B cell (primary cell): ENCODE data around the gene BCL7B. TPM values are rescaled to one million over a fixed set of nuclear protein-coding genes. Genes with fewer than 3 reads are reported as not detected.

Experiments used
- ATAC-seq: fragments of 200-7000 bp; cut with Tn5 transposase; one replicate; pipeline ENCODE4 v1.10.0; 2021; ENCODE audit warnings: low read depth, mild to moderate bottlenecking, moderate number of reproducible peaks, moderate library complexity
- CTCF ChIA-PET: fragments of 350-600 bp; sonication (Branson Sonifier 250); formaldehyde crosslinking; loops from one replicate; lab custom pipeline; 2021; ENCODE audit warnings: antibody characterized with exemption, inconsistent platforms; lab: Charles Lee
- POLR2A ChIA-PET: fragments of 350-600 bp; sonication (Branson Sonifier 250); formaldehyde crosslinking; loops from one replicate; lab custom pipeline; 2021; ENCODE audit warnings: antibody characterized with exemption; lab: Charles Lee
- DNase-seq: peaks from one replicate; pipeline ENCODE4 v3.0.0; 2013
- H2AFZ ChIP-seq: 2 replicates; pipeline ENCODE4 v1.6.1; 2012; ENCODE audit warnings: mild to moderate bottlenecking, low read depth, low read length; ENCODE audit not compliant: insufficient read depth, poor library complexity, severe bottlenecking
- H3K27ac ChIP-seq, 2 donors: 1 replicate in 1 of 2; 2 replicates in 1 of 2; pipeline ENCODE4 v1.5.1; 2012 to 2013; ENCODE audit warnings: low read length in 2 of 2, mild to moderate bottlenecking in 2 of 2, moderate library complexity in 1 of 2
- H3K27me3 ChIP-seq, 4 experiments: fragments of 200-600 bp in 1 of 4; sonication (generic) in 1 of 4; replicated peaks in 1 of 4; 1 replicate in 2 of 4; 2 replicates in 2 of 4; pipeline versions ENCODE4 v1.6.1 to v1.7.0; 2013 to 2016; ENCODE audit warnings: low read length in 3 of 4, mild to moderate bottlenecking in 2 of 4, mixed read lengths in 1 of 4, moderate library complexity in 1 of 4; ENCODE audit not compliant: insufficient read depth in 4 of 4, control insufficient read depth in 3 of 4; ENCODE audit errors: control extremely low read depth in 1 of 4
- H3K36me3 ChIP-seq, 2 experiments: replicated peaks in 1 of 2; 1 replicate in 1 of 2; 2 replicates in 1 of 2; pipeline versions ENCODE4 v1.6.1 to v1.7.1; 2013; ENCODE audit warnings: low read length in 1 of 2; ENCODE audit not compliant: insufficient read depth in 2 of 2, control insufficient read depth in 1 of 2; ENCODE audit errors: control extremely low read depth in 1 of 2, extremely low read depth in 1 of 2
- H3K4me1 ChIP-seq, 2 donors: fragments of 200-600 bp in 1 of 2; sonication (generic) in 1 of 2; 1 replicate in 1 of 2; 2 replicates in 1 of 2; pipeline versions ENCODE4 v1.5.1 to v1.6.1; 2013 to 2017; ENCODE audit warnings: low read length in 2 of 2; ENCODE audit not compliant: control insufficient read depth in 2 of 2, insufficient read depth in 2 of 2
- H3K4me2 ChIP-seq: replicated peaks from 2 replicates; pipeline ENCODE3; 2012; ENCODE audit warnings: mild to moderate bottlenecking, low read depth, low read length; ENCODE audit not compliant: poor library complexity, severe bottlenecking
- H3K4me3 ChIP-seq, 5 experiments: fragments of 200-600 bp in 1 of 5; sonication (generic) in 1 of 5; 1 replicate in 3 of 5; 2 replicates in 2 of 5; pipeline versions ENCODE4 v1.5.1 to v1.7.0; 2011 to 2016; ENCODE audit warnings: low read length in 4 of 5, mild to moderate bottlenecking in 4 of 5, low read depth in 2 of 5, control low read depth in 1 of 5, moderate library complexity in 1 of 5; ENCODE audit not compliant: insufficient read depth in 1 of 5; ENCODE audit errors: control extremely low read depth in 1 of 5, extremely low read depth in 1 of 5
- H3K79me2 ChIP-seq: fragments of 200-600 bp; sonication (generic); one replicate; pipeline ENCODE4 v1.6.0; 2016; ENCODE audit warnings: low read length; ENCODE audit not compliant: control insufficient read depth, insufficient read depth
- H3K9ac ChIP-seq: fragments of 200-600 bp; sonication (generic); 2 replicates; pipeline ENCODE4 v1.6.1; 2017; ENCODE audit warnings: mild to moderate bottlenecking, low read length, moderate library complexity
- H3K9me3 ChIP-seq, 3 donors: one replicate each; pipeline versions ENCODE4 v1.6.1 to v1.7.1; 2013; ENCODE audit warnings: low read length in 2 of 3; ENCODE audit not compliant: control insufficient read depth in 2 of 3, insufficient read depth in 1 of 3; ENCODE audit errors: control extremely low read depth in 1 of 3
- H4K20me1 ChIP-seq: 2 replicates; pipeline ENCODE4 v1.6.0; 2012; ENCODE audit warnings: mild to moderate bottlenecking, low read length; ENCODE audit not compliant: insufficient read depth, control insufficient read depth, poor library complexity, severe bottlenecking
- H3K27ac Mint-ChIP-seq: one replicate; pipeline ENCODE4 v1.8.0; 2021; ENCODE audit warnings: mixed read lengths
- H3K27me3 Mint-ChIP-seq: one replicate; pipeline ENCODE4 v1.8.0; 2021; ENCODE audit warnings: mixed read lengths
- H3K4me1 Mint-ChIP-seq: one replicate; pipeline ENCODE4 v1.8.0; 2021; ENCODE audit warnings: mixed read lengths
- H3K4me3 Mint-ChIP-seq: one replicate; pipeline ENCODE4 v1.8.0; 2021; ENCODE audit warnings: mixed read lengths
- H3K9me3 Mint-ChIP-seq: one replicate; pipeline ENCODE4 v1.8.0; 2022; ENCODE audit warnings: mixed read lengths; ENCODE audit not compliant: insufficient read depth
- CTCF ChIP-seq: fragments of 200-600 bp; IDR thresholded peaks from one replicate; pipeline ENCODE4 v1.8.0; 2022; ENCODE audit warnings: antibody characterized with exemption, mild to moderate bottlenecking
- EZH2 ChIP-seq: IDR thresholded peaks from 2 replicates; pipeline ENCODE4 v1.6.1; 2012; ENCODE audit warnings: borderline replicate concordance, low read depth, mild to moderate bottlenecking, moderate library complexity, low read length; ENCODE audit not compliant: insufficient read depth, poor library complexity, severe bottlenecking
- WGBS: methylation state at CpG from one replicate; pipeline ENCODE4 v1.1.5; 2013; ENCODE audit warnings: missing lambda C conversion rate; ENCODE audit not compliant: insufficient coverage; 5-methylcytosine and 5-hydroxymethylcytosine counted together
- intact Hi-C: fragments of 100-400 bp; cut with micrococcal nuclease; formaldehyde crosslinking; loops from one replicate; pipeline ENCODE4 v1.10.0; 2022
- polyA plus RNA-seq: library from polyadenylated mRNA; depleted of rRNA; stranded (reverse); fragments of >200 nt; gene quantifications from 2 replicates; pipeline ENCODE4 v1.2.3, GENCODE V29; 2012
- total RNA-seq, 2 donors: library from RNA; stranded (reverse); fragments of 120-200 nt in 1 of 2; gene quantifications; 1 replicate in 1 of 2; 2 replicates in 1 of 2; pipeline versions ENCODE4 v1.2.3 to v1.2.4, GENCODE V29; 2013 to 2022

Gene BCL7B
- total and polyA plus RNA-seq, 2 donors (not counting 1 experiment from before 2014, with no cell fraction given), result 61.9 to 69.8 TPM

- Histone ChIP-seq H2AFZ (no peak overlapping the region), H3K27ac (no peak overlapping the region), H3K4me3 (no peak overlapping the region), H3K36me3 (peaks cover 0 to 34% of the 10 kb centered on the region in 2 experiments), H3K9me3 (no peaks in the 10 kb centered on the region), H3K9ac (no peak overlapping the region), H3K4me1 (no peaks in the 10 kb centered on the region), H4K20me1 (peaks cover 7% of the 10 kb centered on the region), H3K4me2 (no peak overlapping the region), H3K79me2 (peaks cover 3% of the 10 kb centered on the region), H3K27me3 (no peaks in the 10 kb centered on the region)
- Mint-ChIP-seq H3K4me1 (no peaks in the 10 kb centered on the region), H3K4me3 (no peak overlapping the region), H3K27ac (no peak overlapping the region), H3K9me3 (no peaks in the 10 kb centered on the region), H3K27me3 (no peaks in the 10 kb centered on the region)
- ChIA-PET CTCF (no interaction called here), POLR2A (no interaction called here)
- no peak for DNase-seq
- TF ChIP-seq CTCF (no peak), EZH2 (no peak)
- ATAC-seq, result no peak
- 95% methylated on average over 6 of the region's 9 CpGs for WGBS
- intact Hi-C loops, result no loop called here
These were observed 23.7 kb downstream of the BCL7B start for GRCh38 chr7:73533742-73534141.

GRCh38 chr7:73532224-73532623 is 25.3 kb downstream of the BCL7B start:
- TF ChIP-seq EZH2 (no peak), CTCF (no peak)
- Histone ChIP-seq H3K9ac (no peak overlapping the region), H3K4me3 (no peak overlapping the region), H3K27me3 (no peaks in the 10 kb centered on the region), H3K79me2 (no peaks in the 10 kb centered on the region), H3K36me3 (peaks cover 0 to 19% of the 10 kb centered on the region in 2 experiments), H4K20me1 (peaks cover 5% of the 10 kb centered on the region), H3K27ac (no peak overlapping the region), H2AFZ (no peak overlapping the region), H3K4me1 (peaks cover 3 to 5% of the 10 kb centered on the region in 2 donors), H3K9me3 (no peaks in the 10 kb centered on the region), H3K4me2 (no peak overlapping the region)
- Mint-ChIP-seq H3K9me3 (no peaks in the 10 kb centered on the region), H3K27ac (no peak overlapping the region), H3K27me3 (no peaks in the 10 kb centered on the region), H3K4me1 (peaks cover 8% of the 10 kb centered on the region), H3K4me3 (no peak overlapping the region)
- intact Hi-C loops, result no loop called here
- ChIA-PET POLR2A (no interaction called here), CTCF (interaction anchor here (0.8 kb wide), 1 partner anchor 11 kb away, joined by 5 read pairs; no protein-coding TSS in a partner anchor)
- WGBS, result 100% methylated on average over 6 of the region's 6 CpGs
- DNase-seq (no peak), ATAC-seq (no peak)
